ENCODE data around the gene TSPY3. TPM values are rescaled to one million over a fixed set of nuclear protein-coding genes. Genes with fewer than 3 reads are reported as not detected.
A peak's percentile ranks its signal among the peaks of the same experiment; 100 is the strongest.
"Not testable (repeated sequence)": the region's sequence is repeated elsewhere in the genome, so short reads cannot be mapped to it uniquely, and the experiment has no call there.

The TSPY3 gene
- not detected for total RNA-seq
- not detected for polyA plus RNA-seq

GRCh38 chrY:9398121-9398520 is at the start of gene TSPY3:
TSS of gene TSPY3 (plus strand) at chrY:9398421. CDS start at chrY:9398467, 46 bp downstream.
- H3K27me3 ChIP-seq (ENCODE audit: insufficient read depth, low read length); CTCF ChIA-PET (ENCODE audit: partially characterized antibody); H3K36me3 ChIP-seq (ENCODE audit: insufficient read depth, low read length); H3K27ac ChIP-seq (ENCODE audit: low read depth, low read length); H3K27me3 Mint-ChIP-seq; POLR2A ChIA-PET (ENCODE audit: partially characterized antibody); H3K9me3 Mint-ChIP-seq; H3K4me3 Mint-ChIP-seq; H3K9me3 ChIP-seq (ENCODE audit: control insufficient read depth in 1 of 2, low read length in 2 of 2); DNase-seq; H3K4me1 Mint-ChIP-seq; H3K4me1 ChIP-seq (ENCODE audit: insufficient read depth, low read length); intact Hi-C loops (cut with micrococcal nuclease); H3K4me3 ChIP-seq (ENCODE audit: low read length in 2 of 2); H3K27ac Mint-ChIP-seq; H3K36me3 Mint-ChIP-seq: not testable (repeated sequence)

- DNase-seq, result peak in 1 of 5 donors; percentile 36
- POLR2A ChIA-PET (ENCODE audit: partially characterized antibody); H3K9me3 ChIP-seq (ENCODE audit: control insufficient read depth in 1 of 2, low read length in 2 of 2); intact Hi-C loops (cut with micrococcal nuclease); H3K27me3 ChIP-seq (ENCODE audit: insufficient read depth, low read length); H3K9me3 Mint-ChIP-seq; H3K4me1 Mint-ChIP-seq; H3K36me3 Mint-ChIP-seq; H3K36me3 ChIP-seq (ENCODE audit: insufficient read depth, low read length); H3K27me3 Mint-ChIP-seq; H3K27ac ChIP-seq (ENCODE audit: low read depth, low read length); H3K4me3 ChIP-seq (ENCODE audit: low read length in 2 of 2); H3K27ac Mint-ChIP-seq; H3K4me1 ChIP-seq (ENCODE audit: insufficient read depth, low read length); CTCF ChIA-PET (ENCODE audit: partially characterized antibody); H3K4me3 Mint-ChIP-seq: not testable (repeated sequence)
Observed at GRCh38 chrY:9357497-9357896, 40.7 kb upstream of the TSPY3 start, which contains the start of gene TSPY8. TSS of gene TSPY8 (plus strand) at chrY:9357797. CDS start at chrY:9357843, 46 bp downstream.

- H3K27me3 Mint-ChIP-seq; H3K4me3 ChIP-seq (ENCODE audit: low read length in 2 of 2); H3K9me3 ChIP-seq (ENCODE audit: control insufficient read depth in 1 of 2, low read length in 2 of 2); H3K27ac ChIP-seq (ENCODE audit: low read depth, low read length); H3K4me1 Mint-ChIP-seq; CTCF ChIA-PET (ENCODE audit: partially characterized antibody); H3K27me3 ChIP-seq (ENCODE audit: insufficient read depth, low read length); H3K9me3 Mint-ChIP-seq; H3K4me1 ChIP-seq (ENCODE audit: insufficient read depth, low read length); H3K36me3 ChIP-seq (ENCODE audit: insufficient read depth, low read length); H3K4me3 Mint-ChIP-seq; H3K36me3 Mint-ChIP-seq; POLR2A ChIA-PET (ENCODE audit: partially characterized antibody); intact Hi-C loops (cut with micrococcal nuclease); H3K27ac Mint-ChIP-seq: not testable (repeated sequence)
- peak in 1 of 5 donors; percentile 39 for DNase-seq
Observed at GRCh38 chrY:9396527-9396926, 1.7 kb upstream of the TSPY3 start.

Other genes with a start within 250 kb of the TSPY3 start
- not detected for gene TSPY4, start 61.0 kb upstream of the TSPY3 start, total RNA-seq
- not detected for gene TSPY4, start 61.0 kb upstream of the TSPY3 start, polyA plus RNA-seq
- not detected for gene TSPY8, start 40.6 kb upstream of the TSPY3 start, total RNA-seq
- not detected for gene TSPY8, start 40.6 kb upstream of the TSPY3 start, polyA plus RNA-seq
- not detected for gene TSPY1, start 68.5 kb downstream of the TSPY3 start, total RNA-seq
- not detected for gene TSPY1, start 68.5 kb downstream of the TSPY3 start, polyA plus RNA-seq
- not detected for gene TSPY9, start 88.8 kb downstream of the TSPY3 start, total RNA-seq
- not detected for gene TSPY9, start 88.8 kb downstream of the TSPY3 start, polyA plus RNA-seq
- not detected for gene TSPY10, start 129.5 kb downstream of the TSPY3 start, total RNA-seq
- not detected for gene TSPY10, start 129.5 kb downstream of the TSPY3 start, polyA plus RNA-seq